HG02763 (cell line): Measurements from ENCODE around the gene PELI3.
"Not testable (repeated sequence)": the region's sequence is repeated elsewhere in the genome, so short reads cannot be mapped to it uniquely, and the experiment has no call there.

Experiments used
- ATAC-seq: cut with Tn5 transposase; IDR thresholded peaks from one replicate; pipeline ENCODE4 v1.9.1; 2021; ENCODE audit warnings: mild to moderate bottlenecking, moderate library complexity; ENCODE audit not compliant: unreplicated experiment

The PELI3 gene

GRCh38 chr11:66466225-66467033 is at the start of gene PELI3:
Gene PELI3, plus strand, starts transcription at chr11:66466905. Its CDS starts 1,224 bp downstream, at chr11:66468129.
- peak; percentile 88 for ATAC-seq

- ATAC-seq: no peak
Observed at GRCh38 chr11:66417000-66417399, 49.7 kb upstream of the PELI3 start.

- no peak for ATAC-seq
Observed at GRCh38 chr11:66418168-66418985, 48.3 kb upstream of the PELI3 start.

- ATAC-seq: no peak
Observed at GRCh38 chr11:66418986-66419308, 47.8 kb upstream of the PELI3 start.

- no peak for ATAC-seq
Observed at GRCh38 chr11:66419825-66420224, 46.9 kb upstream of the PELI3 start.

GRCh38 chr11:66420671-66421476 is 45.8 kb upstream of the PELI3 start, which contains the start of gene NPAS4:
Gene NPAS4, plus strand, starts transcription at chr11:66421035. Its CDS starts 145 bp downstream, at chr11:66421180.
- ATAC-seq: no peak

GRCh38 chr11:66421492-66422205 is 45.1 kb upstream of the PELI3 start:
- no peak for ATAC-seq

GRCh38 chr11:66426314-66426713 is 40.4 kb upstream of the PELI3 start:
- no peak for ATAC-seq

- ATAC-seq: no peak
Observed at GRCh38 chr11:66428933-66429332, 37.8 kb upstream of the PELI3 start.

- ATAC-seq: no peak
Observed at GRCh38 chr11:66429983-66430602, 36.6 kb upstream of the PELI3 start.

GRCh38 chr11:66431287-66431686 is 35.4 kb upstream of the PELI3 start:
- not testable (repeated sequence) for ATAC-seq

- ATAC-seq: not testable (repeated sequence)
Observed at GRCh38 chr11:66431871-66432329, 34.8 kb upstream of the PELI3 start.

GRCh38 chr11:66432597-66432996 is 34.1 kb upstream of the PELI3 start:
- no peak for ATAC-seq

- no peak for ATAC-seq
Observed at GRCh38 chr11:66437979-66438503, 28.7 kb upstream of the PELI3 start.

GRCh38 chr11:66438504-66439466 is 27.9 kb upstream of the PELI3 start, which contains the start of gene MRPL11:
Gene MRPL11, minus strand, starts transcription at chr11:66438848. Its CDS starts 94 bp downstream, at chr11:66438754.
- ATAC-seq: peak; percentile 89

- not testable (repeated sequence) for ATAC-seq
Observed at GRCh38 chr11:66440101-66440939, 26.4 kb upstream of the PELI3 start.

- not testable (repeated sequence) for ATAC-seq
Observed at GRCh38 chr11:66440940-66441282, 25.8 kb upstream of the PELI3 start.

GRCh38 chr11:66443602-66444001 is 23.1 kb upstream of the PELI3 start:
- ATAC-seq: no peak
